ENCODE measurements around the gene EFCAB6. TPM values are rescaled to one million over a fixed set of nuclear protein-coding genes. Genes with fewer than 3 reads are reported as not detected.

The EFCAB6 gene
- total and polyA plus RNA-seq, 2 of the 13 experiments (the other 11 are each of a cell fraction or from before 2014, with no cell fraction given), result not detected

DNA sequence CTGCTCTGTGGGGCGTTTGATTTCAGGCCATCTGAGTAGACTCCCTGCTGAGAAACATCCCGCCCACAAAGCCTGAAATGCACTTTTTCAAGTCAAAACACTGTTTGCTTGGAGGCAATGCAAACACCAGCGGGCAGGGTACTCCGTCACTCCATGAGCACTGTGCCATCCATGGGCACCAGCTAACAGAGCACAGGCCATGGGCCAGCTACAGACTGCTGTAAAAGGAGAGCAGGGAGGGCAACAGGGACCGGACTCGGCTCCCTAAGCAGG, 16.6 kb upstream of the EFCAB6 start:
- no peak for ATAC-seq
- ChIA-PET CTCF (ENCODE audit: low intra/inter-chr PET ratio, low total read pairs) (no interaction called here), POLR2A (no interaction called here)
- intact Hi-C loops (cut with micrococcal nuclease; ENCODE audit: unreplicated experiment), result no loop called here
- WGBS (ENCODE audit: low lambda C conversion rate), result 33% methylated on average over 3 of the region's 6 CpGs
- H3K27me3 ChIP-seq (ENCODE audit: control insufficient read depth in 1 of 2, insufficient read depth in 2 of 2, low read length in 2 of 2), result peaks cover 5 to 35% of the 10 kb centered on the region in 2 experiments; a peak in 4 of 5 replicates
- no peaks in the 10 kb centered on the region for H3K79me2 ChIP-seq (ENCODE audit: insufficient read depth, low read length)
- no peak for DNase-seq (ENCODE audit: low spot score)
- peaks cover 6% of the 10 kb centered on the region for H3K4me1 ChIP-seq (ENCODE audit: insufficient read depth, low read length)
- H2AFZ ChIP-seq (ENCODE audit: low read length), result no peak overlapping the region
- in situ Hi-C loops (cut with HindIII; ENCODE audit: extremely low pct_ligation_motif_present, low pct_unique_long_range_greater_than_20kb), result no loop called here
- H4K20me1 ChIP-seq (ENCODE audit: insufficient read depth, low read length), result peaks cover 2% of the 10 kb centered on the region; the same call in 1 of the 2 replicates
- H3K4me2 ChIP-seq (ENCODE audit: low read depth, low read length), result no peak overlapping the region
- H3K9ac ChIP-seq (ENCODE audit: insufficient read depth, low read depth, low read length), result no peak overlapping the region
- BruUV-seq (replicated peaks), result no TSS peak
- no peaks in the 10 kb centered on the region for H3K9me3 ChIP-seq (ENCODE audit: low read length)
- no peak for FAIRE-seq
- H3K27ac ChIP-seq (ENCODE audit: extremely low read length, insufficient read depth, low read length), result no peak overlapping the region
- no peaks in the 10 kb centered on the region for H3K36me3 ChIP-seq (replicated peaks in 1 of 2; ENCODE audit: control insufficient read depth in 1 of 2, insufficient read depth in 2 of 2, low read length in 2 of 2)
- H3K4me3 ChIP-seq (replicated peaks in 1 of 3; ENCODE audit: insufficient read depth in 1 of 3, low read depth in 2 of 3, low read length in 3 of 3), result no peak overlapping the region
- TF ChIP-seq ZFX (CRISPR knock-in tag; IDR thresholded peaks at IDR 0.05; ENCODE audit: low read depth) (no peak), ARNT2 (CRISPR knock-in tag; IDR thresholded peaks at IDR 0.05; ENCODE audit: low read depth) (no peak), ZNF788 (CRISPR knock-in tag; IDR thresholded peaks at IDR 0.05; ENCODE audit: borderline replicate concordance) (no peak), ELF4 (CRISPR knock-in tag; IDR thresholded peaks at IDR 0.05; ENCODE audit: borderline replicate concordance) (no peak), NAIF1 (CRISPR knock-in tag; IDR thresholded peaks at IDR 0.05; ENCODE audit: borderline replicate concordance) (no peak), TRIM24 (CRISPR knock-in tag; IDR thresholded peaks at IDR 0.05) (no peak), ZNF10 (CRISPR knock-in tag; IDR thresholded peaks at IDR 0.05; ENCODE audit: borderline replicate concordance, low read depth) (no peak), KMT2B (CRISPR knock-in tag; IDR thresholded peaks at IDR 0.05) (no peak), NFATC3 (CRISPR knock-in tag; IDR thresholded peaks at IDR 0.05) (no peak)
- TF ChIP-seq, protein P1, sequence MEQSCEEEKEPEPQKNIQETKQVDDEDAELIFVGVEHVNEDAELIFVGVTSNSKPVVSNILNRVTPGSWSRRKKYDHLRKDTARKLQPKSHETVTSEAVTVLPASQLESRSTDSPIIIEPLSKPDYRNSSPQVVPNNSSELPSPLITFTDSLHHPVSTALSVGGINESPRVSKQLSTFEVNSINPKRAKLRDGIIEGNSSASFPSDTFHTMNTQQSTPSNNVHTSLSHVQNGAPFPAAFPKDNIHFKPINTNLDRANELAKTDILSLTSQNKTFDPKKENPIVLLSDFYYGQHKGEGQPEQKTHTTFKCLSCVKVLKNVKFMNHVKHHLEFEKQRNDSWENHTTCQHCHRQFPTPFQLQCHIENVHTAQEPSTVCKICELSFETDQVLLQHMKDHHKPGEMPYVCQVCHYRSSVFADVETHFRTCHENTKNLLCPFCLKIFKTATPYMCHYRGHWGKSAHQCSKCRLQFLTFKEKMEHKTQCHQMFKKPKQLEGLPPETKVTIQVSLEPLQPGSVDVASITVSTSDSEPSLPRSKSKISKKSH (CRISPR knock-in tag; IDR thresholded peaks at IDR 0.05; ENCODE audit: borderline replicate concordance), result no peak
- TF ChIP-seq, protein P2, sequence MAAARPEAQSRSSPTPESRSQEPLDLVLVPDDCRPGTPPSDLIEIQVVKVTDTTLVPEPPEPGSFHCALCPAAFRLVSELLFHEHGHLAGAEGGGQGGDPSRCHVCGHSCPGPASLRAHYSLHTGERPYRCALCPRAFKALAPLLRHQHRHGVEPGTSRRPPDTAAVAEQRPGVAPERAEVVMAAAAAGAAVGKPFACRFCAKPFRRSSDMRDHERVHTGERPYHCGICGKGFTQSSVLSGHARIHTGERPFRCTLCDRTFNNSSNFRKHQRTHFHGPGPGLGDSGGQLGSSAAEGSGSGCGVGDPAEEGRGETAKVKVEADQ (CRISPR knock-in tag; IDR thresholded peaks at IDR 0.05; ENCODE audit: borderline replicate concordance), result no peak
- TF ChIP-seq, protein P3, sequence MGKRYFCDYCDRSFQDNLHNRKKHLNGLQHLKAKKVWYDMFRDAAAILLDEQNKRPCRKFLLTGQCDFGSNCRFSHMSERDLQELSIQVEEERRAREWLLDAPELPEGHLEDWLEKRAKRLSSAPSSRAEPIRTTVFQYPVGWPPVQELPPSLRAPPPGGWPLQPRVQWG (CRISPR knock-in tag; IDR thresholded peaks at IDR 0.05; ENCODE audit: borderline replicate concordance, low read depth), result no peak
- TF ChIP-seq, protein P4, sequence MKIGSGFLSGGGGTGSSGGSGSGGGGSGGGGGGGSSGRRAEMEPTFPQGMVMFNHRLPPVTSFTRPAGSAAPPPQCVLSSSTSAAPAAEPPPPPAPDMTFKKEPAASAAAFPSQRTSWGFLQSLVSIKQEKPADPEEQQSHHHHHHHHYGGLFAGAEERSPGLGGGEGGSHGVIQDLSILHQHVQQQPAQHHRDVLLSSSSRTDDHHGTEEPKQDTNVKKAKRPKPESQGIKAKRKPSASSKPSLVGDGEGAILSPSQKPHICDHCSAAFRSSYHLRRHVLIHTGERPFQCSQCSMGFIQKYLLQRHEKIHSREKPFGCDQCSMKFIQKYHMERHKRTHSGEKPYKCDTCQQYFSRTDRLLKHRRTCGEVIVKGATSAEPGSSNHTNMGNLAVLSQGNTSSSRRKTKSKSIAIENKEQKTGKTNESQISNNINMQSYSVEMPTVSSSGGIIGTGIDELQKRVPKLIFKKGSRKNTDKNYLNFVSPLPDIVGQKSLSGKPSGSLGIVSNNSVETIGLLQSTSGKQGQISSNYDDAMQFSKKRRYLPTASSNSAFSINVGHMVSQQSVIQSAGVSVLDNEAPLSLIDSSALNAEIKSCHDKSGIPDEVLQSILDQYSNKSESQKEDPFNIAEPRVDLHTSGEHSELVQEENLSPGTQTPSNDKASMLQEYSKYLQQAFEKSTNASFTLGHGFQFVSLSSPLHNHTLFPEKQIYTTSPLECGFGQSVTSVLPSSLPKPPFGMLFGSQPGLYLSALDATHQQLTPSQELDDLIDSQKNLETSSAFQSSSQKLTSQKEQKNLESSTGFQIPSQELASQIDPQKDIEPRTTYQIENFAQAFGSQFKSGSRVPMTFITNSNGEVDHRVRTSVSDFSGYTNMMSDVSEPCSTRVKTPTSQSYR (CRISPR knock-in tag; IDR thresholded peaks at IDR 0.05; ENCODE audit: borderline replicate concordance), result no peak
- TF ChIP-seq, protein P5, sequence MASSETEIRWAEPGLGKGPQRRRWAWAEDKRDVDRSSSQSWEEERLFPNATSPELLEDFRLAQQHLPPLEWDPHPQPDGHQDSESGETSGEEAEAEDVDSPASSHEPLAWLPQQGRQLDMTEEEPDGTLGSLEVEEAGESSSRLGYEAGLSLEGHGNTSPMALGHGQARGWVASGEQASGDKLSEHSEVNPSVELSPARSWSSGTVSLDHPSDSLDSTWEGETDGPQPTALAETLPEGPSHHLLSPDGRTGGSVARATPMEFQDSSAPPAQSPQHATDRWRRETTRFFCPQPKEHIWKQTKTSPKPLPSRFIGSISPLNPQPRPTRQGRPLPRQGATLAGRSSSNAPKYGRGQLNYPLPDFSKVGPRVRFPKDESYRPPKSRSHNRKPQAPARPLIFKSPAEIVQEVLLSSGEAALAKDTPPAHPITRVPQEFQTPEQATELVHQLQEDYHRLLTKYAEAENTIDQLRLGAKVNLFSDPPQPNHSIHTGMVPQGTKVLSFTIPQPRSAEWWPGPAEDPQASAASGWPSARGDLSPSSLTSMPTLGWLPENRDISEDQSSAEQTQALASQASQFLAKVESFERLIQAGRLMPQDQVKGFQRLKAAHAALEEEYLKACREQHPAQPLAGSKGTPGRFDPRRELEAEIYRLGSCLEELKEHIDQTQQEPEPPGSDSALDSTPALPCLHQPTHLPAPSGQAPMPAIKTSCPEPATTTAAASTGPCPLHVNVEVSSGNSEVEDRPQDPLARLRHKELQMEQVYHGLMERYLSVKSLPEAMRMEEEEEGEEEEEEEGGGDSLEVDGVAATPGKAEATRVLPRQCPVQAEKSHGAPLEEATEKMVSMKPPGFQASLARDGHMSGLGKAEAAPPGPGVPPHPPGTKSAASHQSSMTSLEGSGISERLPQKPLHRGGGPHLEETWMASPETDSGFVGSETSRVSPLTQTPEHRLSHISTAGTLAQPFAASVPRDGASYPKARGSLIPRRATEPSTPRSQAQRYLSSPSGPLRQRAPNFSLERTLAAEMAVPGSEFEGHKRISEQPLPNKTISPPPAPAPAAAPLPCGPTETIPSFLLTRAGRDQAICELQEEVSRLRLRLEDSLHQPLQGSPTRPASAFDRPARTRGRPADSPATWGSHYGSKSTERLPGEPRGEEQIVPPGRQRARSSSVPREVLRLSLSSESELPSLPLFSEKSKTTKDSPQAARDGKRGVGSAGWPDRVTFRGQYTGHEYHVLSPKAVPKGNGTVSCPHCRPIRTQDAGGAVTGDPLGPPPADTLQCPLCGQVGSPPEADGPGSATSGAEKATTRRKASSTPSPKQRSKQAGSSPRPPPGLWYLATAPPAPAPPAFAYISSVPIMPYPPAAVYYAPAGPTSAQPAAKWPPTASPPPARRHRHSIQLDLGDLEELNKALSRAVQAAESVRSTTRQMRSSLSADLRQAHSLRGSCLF (CRISPR knock-in tag; IDR thresholded peaks at IDR 0.05; ENCODE audit: borderline replicate concordance), result no peak

Data from HepG2 (cell line).